Dedifferentiated amniotic fluid mesenchymal stem cell (primary cell): ENCODE results near the gene FCAMR.

Source experiments
- DNase-seq: peaks from one replicate; pipeline ENCODE4 v3.0.0-alpha.2; 2016; ENCODE audit errors: extremely low spot score

FCAMR gene

GRCh38 chr1:206970446-206970845, at the start of gene FCAMR:
TSS of gene FCAMR (minus strand) at chr1:206970460. CDS start at chr1:206970125, 335 bp downstream.
- DNase-seq = no peak

- DNase-seq = no peak
Observed at GRCh38 chr1:207019661-207020060, 49.4 kb upstream of the FCAMR start.

- no peak for DNase-seq
Observed at GRCh38 chr1:207019161-207019560, 48.9 kb upstream of the FCAMR start.

GRCh38 chr1:207018707-207019106, 48.4 kb upstream of the FCAMR start:
- DNase-seq = no peak

GRCh38 chr1:207017615-207018559, 47.6 kb upstream of the FCAMR start:
- no peak for DNase-seq

GRCh38 chr1:207015791-207016190, 45.5 kb upstream of the FCAMR start:
- DNase-seq = no peak

- no peak for DNase-seq
Observed at GRCh38 chr1:207014728-207015127, 44.5 kb upstream of the FCAMR start.

- DNase-seq = no peak
Observed at GRCh38 chr1:207013321-207014085, 43.2 kb upstream of the FCAMR start.

GRCh38 chr1:207010726-207011125, 40.5 kb upstream of the FCAMR start:
- DNase-seq = no peak

- no peak for DNase-seq
Observed at GRCh38 chr1:207009945-207010344, 39.7 kb upstream of the FCAMR start.

GRCh38 chr1:207009182-207009850, 39.1 kb upstream of the FCAMR start:
- no peak for DNase-seq

- DNase-seq = peak; percentile 90
Observed at GRCh38 chr1:207007352-207008033, 37.2 kb upstream of the FCAMR start.

GRCh38 chr1:207006914-207007313, 36.7 kb upstream of the FCAMR start:
- no peak for DNase-seq

- no peak for DNase-seq
Observed at GRCh38 chr1:207006083-207006482, 35.8 kb upstream of the FCAMR start.

- DNase-seq = peak; percentile 55
Observed at GRCh38 chr1:207004931-207005830, 34.9 kb upstream of the FCAMR start.

GRCh38 chr1:207003210-207003609, 33.0 kb upstream of the FCAMR start:
- DNase-seq = no peak

- no peak for DNase-seq
Observed at GRCh38 chr1:207002724-207003146, 32.5 kb upstream of the FCAMR start.

GRCh38 chr1:207001492-207002245, 31.4 kb upstream of the FCAMR start:
- no peak for DNase-seq

- DNase-seq = no peak
Observed at GRCh38 chr1:207000651-207001291, 30.5 kb upstream of the FCAMR start.
